ENCODE measurements around the gene DUSP3.

GRCh38 chr17:43734376-43734775, 44.4 kb downstream of the DUSP3 start:
- TF ChIP-seq CTCF (IDR thresholded peaks at IDR 0.05): no peak
- no peak for TF ChIP-seq EZH2 (IDR thresholded peaks at IDR 0.05; ENCODE audit: borderline replicate concordance, insufficient read depth, low read depth, low read length, poor library complexity, severe bottlenecking)
